Liver (tissue), 3 donors: Measurements from ENCODE around the gene PPP2R2B.

Experiments
- CTCF ChIP-seq: fragments of 150-350 bp; IDR thresholded peaks from 2 replicates; pipeline ENCODE4 v1.5.1; 2017; ENCODE audit warnings: improper control_type of control experiment, low read depth, low read length; ENCODE audit not compliant: missing input control
- RAD21 ChIP-seq, 2 donors: IDR thresholded peaks; 2 replicates each; pipeline ENCODE4 v1.6.1; 2016; ENCODE audit warnings: antibody characterized with exemption in 2 of 2, mild to moderate bottlenecking in 2 of 2
- RXRA ChIP-seq, 2 donors: IDR thresholded peaks; 2 replicates each; pipeline ENCODE4 v1.6.1; 2017 to 2018; ENCODE audit warnings: antibody characterized with exemption in 2 of 2, mild to moderate bottlenecking in 1 of 2
- TAF1 ChIP-seq: conservative IDR thresholded peaks from 2 replicates; pipeline ENCODE4 v1.6.1; 2016; ENCODE audit warnings: antibody characterized with exemption, mild to moderate bottlenecking
- TF ChIP-seq, protein P1 (sequence below): IDR thresholded peaks from 2 replicates; pipeline ENCODE4 v1.6.1; 2016; ENCODE audit warnings: antibody characterized with exemption, mild to moderate bottlenecking
- donor health status: healthy.
- donor health status: healthy.

GRCh38 chr5:146645342-146645741, 233.2 kb downstream of the PPP2R2B start:
- no peak for TF ChIP-seq CTCF
- no peak for TF ChIP-seq TAF1
- TF ChIP-seq RAD21 (IDR thresholded peaks at IDR 0.05) = no peak
- no peak for TF ChIP-seq RXRA (IDR thresholded peaks at IDR 0.05)
- TF ChIP-seq, protein P1, sequence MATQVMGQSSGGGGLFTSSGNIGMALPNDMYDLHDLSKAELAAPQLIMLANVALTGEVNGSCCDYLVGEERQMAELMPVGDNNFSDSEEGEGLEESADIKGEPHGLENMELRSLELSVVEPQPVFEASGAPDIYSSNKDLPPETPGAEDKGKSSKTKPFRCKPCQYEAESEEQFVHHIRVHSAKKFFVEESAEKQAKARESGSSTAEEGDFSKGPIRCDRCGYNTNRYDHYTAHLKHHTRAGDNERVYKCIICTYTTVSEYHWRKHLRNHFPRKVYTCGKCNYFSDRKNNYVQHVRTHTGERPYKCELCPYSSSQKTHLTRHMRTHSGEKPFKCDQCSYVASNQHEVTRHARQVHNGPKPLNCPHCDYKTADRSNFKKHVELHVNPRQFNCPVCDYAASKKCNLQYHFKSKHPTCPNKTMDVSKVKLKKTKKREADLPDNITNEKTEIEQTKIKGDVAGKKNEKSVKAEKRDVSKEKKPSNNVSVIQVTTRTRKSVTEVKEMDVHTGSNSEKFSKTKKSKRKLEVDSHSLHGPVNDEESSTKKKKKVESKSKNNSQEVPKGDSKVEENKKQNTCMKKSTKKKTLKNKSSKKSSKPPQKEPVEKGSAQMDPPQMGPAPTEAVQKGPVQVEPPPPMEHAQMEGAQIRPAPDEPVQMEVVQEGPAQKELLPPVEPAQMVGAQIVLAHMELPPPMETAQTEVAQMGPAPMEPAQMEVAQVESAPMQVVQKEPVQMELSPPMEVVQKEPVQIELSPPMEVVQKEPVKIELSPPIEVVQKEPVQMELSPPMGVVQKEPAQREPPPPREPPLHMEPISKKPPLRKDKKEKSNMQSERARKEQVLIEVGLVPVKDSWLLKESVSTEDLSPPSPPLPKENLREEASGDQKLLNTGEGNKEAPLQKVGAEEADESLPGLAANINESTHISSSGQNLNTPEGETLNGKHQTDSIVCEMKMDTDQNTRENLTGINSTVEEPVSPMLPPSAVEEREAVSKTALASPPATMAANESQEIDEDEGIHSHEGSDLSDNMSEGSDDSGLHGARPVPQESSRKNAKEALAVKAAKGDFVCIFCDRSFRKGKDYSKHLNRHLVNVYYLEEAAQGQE = peak; percentile 97
